GM23248 (cell line): ENCODE measurements around the gene LIPT2. TPM values are rescaled to one million over a fixed set of nuclear protein-coding genes. Genes with fewer than 3 reads are reported as not detected.

Experiments
- DNase-seq: peaks from one replicate; pipeline ENCODE4 v3.0.0-alpha.2; 2015
- H2AFZ ChIP-seq: fragments of 200-600 bp; sonication (generic); 2 replicates; pipeline ENCODE4 v1.6.1; 2016; ENCODE audit warnings: antibody characterized with exemption
- H3F3A ChIP-seq: fragments of 200-600 bp; sonication (generic); 2 replicates; pipeline ENCODE4 v1.6.1; 2016; ENCODE audit warnings: mild to moderate bottlenecking, antibody characterized with exemption, mixed run types; ENCODE audit not compliant: insufficient read depth
- H3K27ac ChIP-seq: fragments of 200-600 bp; sonication (generic); 2 replicates; pipeline ENCODE4 v1.5.1; 2016; ENCODE audit warnings: mild to moderate bottlenecking
- H3K27me3 ChIP-seq: fragments of 200-600 bp; sonication (generic); replicated peaks from 2 replicates; pipeline ENCODE4 v1.6.1; 2016; ENCODE audit warnings: mild to moderate bottlenecking; ENCODE audit not compliant: insufficient read depth
- H3K36me3 ChIP-seq: fragments of 200-600 bp; sonication (generic); 2 replicates; pipeline ENCODE4 v1.6.1; 2016; ENCODE audit warnings: low read depth, mild to moderate bottlenecking
- H3K4me1 ChIP-seq: fragments of 200-600 bp; sonication (generic); 2 replicates; pipeline ENCODE4 v1.6.1; 2016; ENCODE audit warnings: mild to moderate bottlenecking; ENCODE audit not compliant: insufficient read depth
- H3K4me2 ChIP-seq: fragments of 200-600 bp; sonication (generic); one replicate; pipeline ENCODE4 v1.6.1; 2016; ENCODE audit warnings: mild to moderate bottlenecking; ENCODE audit not compliant: unreplicated experiment
- H3K4me3 ChIP-seq: fragments of 200-600 bp; sonication (generic); 2 replicates; pipeline ENCODE4 v1.5.1; 2016; ENCODE audit warnings: mild to moderate bottlenecking
- H3K79me2 ChIP-seq: fragments of 200-600 bp; sonication (generic); 2 replicates; pipeline ENCODE4 v1.6.1; 2016; ENCODE audit warnings: mild to moderate bottlenecking; ENCODE audit not compliant: insufficient read depth
- H3K9ac ChIP-seq: fragments of 200-600 bp; sonication (generic); 2 replicates; pipeline ENCODE4 v1.6.1; 2016; ENCODE audit warnings: mild to moderate bottlenecking
- H3K9me2 ChIP-seq: fragments of 200-600 bp; sonication (generic); 2 replicates; pipeline ENCODE4 v1.6.1; 2016; ENCODE audit warnings: mixed run types, mild to moderate bottlenecking, moderate library complexity; ENCODE audit not compliant: insufficient read depth
- H3K9me3 ChIP-seq: fragments of 200-600 bp; sonication (generic); one replicate; pipeline ENCODE4 v1.6.1; 2017; ENCODE audit warnings: low read depth
- H4K20me1 ChIP-seq: fragments of 200-600 bp; sonication (generic); 2 replicates; pipeline ENCODE4 v1.6.0; 2016; ENCODE audit not compliant: insufficient read depth
- EZH2 ChIP-seq: fragments of 200-600 bp; sonication (generic); IDR thresholded peaks from 2 replicates; pipeline ENCODE4 v1.6.1; 2018; ENCODE audit warnings: antibody characterized with exemption, mild to moderate bottlenecking; ENCODE audit not compliant: insufficient read depth, poor library complexity, severe bottlenecking
- EZH2phosphoT487 ChIP-seq: fragments of 200-600 bp; sonication (generic); IDR thresholded peaks from 2 replicates; pipeline ENCODE4 v1.6.1; 2018; ENCODE audit warnings: antibody characterized with exemption, moderate library complexity, mild to moderate bottlenecking, low read depth; ENCODE audit not compliant: insufficient read depth
- WGBS, 2 experiments: methylation state at CpG; one replicate each; pipeline ENCODE4 v1.1.6; 2015 to 2017; ENCODE audit warnings: low lambda C conversion rate in 2 of 2, low coverage in 1 of 2; ENCODE audit errors: missing lambda C conversion rate in 2 of 2; 5-methylcytosine and 5-hydroxymethylcytosine counted together
- in situ Hi-C: fragments of 300-500 bp; cut with MboI; formaldehyde crosslinking; loops from 2 replicates; pipeline ENCODE4 v1.15.0; 2020
- polyA plus RNA-seq: library from polyadenylated mRNA; unstranded; fragments of >200 nt; fragmentation: Nextera tagmentation; extraction: Ambion mirVana; gene quantifications from 2 replicates; pipeline ENCODE4 v1.2.1, GENCODE V29; 2016
- total RNA-seq: library from RNA; depleted of rRNA; stranded (reverse); fragments of >200 nt; shearing (Covaris generic); gene quantifications from 2 replicates; pipeline ENCODE4 v1.2.3, GENCODE V29; 2014

The LIPT2 gene
- total and polyA plus RNA-seq, 2 experiments from 2014 or later: 1.5 to 2.1 TPM

- DNase-seq: peak; percentile 5
- H3K4me3 ChIP-seq: no peak overlapping the region
- 60 to 69% methylated on average over 5 of the region's 5 CpGs for WGBS, 2 experiments
These were observed 39.1 kb upstream of the LIPT2 start for GRCh38 chr11:74532501-74533246.

GRCh38 chr11:74524978-74525377 lies 31.5 kb upstream of the LIPT2 start:
- 31 to 35% methylated on average over 2 of the region's 2 CpGs for WGBS, 2 experiments
- H4K20me1 ChIP-seq: no peaks in the 10 kb centered on the region
- H3K4me3 ChIP-seq: no peak overlapping the region
- H3F3A ChIP-seq: no peaks in the 10 kb centered on the region
- no peaks in the 10 kb centered on the region for H3K9me3 ChIP-seq
- no peak overlapping the region for H3K4me2 ChIP-seq
- in situ Hi-C loops: no loop called here
- H3K27me3 ChIP-seq: peaks cover 33% of the 10 kb centered on the region; the same call in 1 of the 2 replicates
- TF ChIP-seq EZH2phosphoT487: no peak
- no peak for TF ChIP-seq EZH2
- no peaks in the 10 kb centered on the region for H3K79me2 ChIP-seq
- no peak overlapping the region for H3K9ac ChIP-seq
- H2AFZ ChIP-seq: no peak overlapping the region
- no peak for DNase-seq
- H3K27ac ChIP-seq: no peak overlapping the region
- no peaks in the 10 kb centered on the region for H3K9me2 ChIP-seq
- no peaks in the 10 kb centered on the region for H3K4me1 ChIP-seq
- no peaks in the 10 kb centered on the region for H3K36me3 ChIP-seq

More at GRCh38 chr11:74532501-74533246, 39.1 kb upstream of the LIPT2 start:
- H4K20me1 ChIP-seq: no peaks in the 10 kb centered on the region
- H3K9ac ChIP-seq: no peak overlapping the region
- TF ChIP-seq EZH2: no peak
- no peak for TF ChIP-seq EZH2phosphoT487
- no peaks in the 10 kb centered on the region for H3K9me3 ChIP-seq
- no peaks in the 10 kb centered on the region for H3K9me2 ChIP-seq
- in situ Hi-C loops: no loop called here
- no peaks in the 10 kb centered on the region for H3K79me2 ChIP-seq
- no peak overlapping the region for H3K27ac ChIP-seq
- 0 out of 2 replicates have a peak, but pooled peaks cover 6% of the 10 kb centered on the region for H3K27me3 ChIP-seq
- no peak overlapping the region for H3K4me2 ChIP-seq
- H3K4me1 ChIP-seq: no peaks in the 10 kb centered on the region
- no peaks in the 10 kb centered on the region for H3K36me3 ChIP-seq
- no peaks in the 10 kb centered on the region for H3F3A ChIP-seq
- no peak overlapping the region for H2AFZ ChIP-seq

GRCh38 chr11:74524501-74524900 lies 31.0 kb upstream of the LIPT2 start:
- Histone ChIP-seq H2AFZ (no peak overlapping the region), H3K27me3 (peaks cover 29% of the 10 kb centered on the region; the same call in 1 of the 2 replicates), H3K79me2 (no peaks in the 10 kb centered on the region), H3F3A (no peaks in the 10 kb centered on the region), H3K4me2 (no peak overlapping the region), H3K9me2 (no peaks in the 10 kb centered on the region), H3K4me3 (no peak overlapping the region), H3K27ac (no peak overlapping the region), H3K9me3 (no peaks in the 10 kb centered on the region), H3K4me1 (no peaks in the 10 kb centered on the region), H3K9ac (no peak overlapping the region), H3K36me3 (no peaks in the 10 kb centered on the region), H4K20me1 (no peaks in the 10 kb centered on the region)
- in situ Hi-C loops: no loop called here
- TF ChIP-seq EZH2phosphoT487 (no peak), EZH2 (no peak)
- 42 to 47% methylated on average over 5 of the region's 5 CpGs for WGBS, 2 experiments
- DNase-seq: no peak

- Histone ChIP-seq H3K27ac (no peak overlapping the region), H3F3A (no peaks in the 10 kb centered on the region), H4K20me1 (no peaks in the 10 kb centered on the region), H3K9me2 (no peaks in the 10 kb centered on the region), H3K4me1 (no peaks in the 10 kb centered on the region), H3K9me3 (no peaks in the 10 kb centered on the region), H3K27me3 (peaks cover 28% of the 10 kb centered on the region; the same call in 1 of the 2 replicates), H3K79me2 (no peaks in the 10 kb centered on the region), H3K4me3 (no peak overlapping the region), H3K9ac (no peak overlapping the region), H3K4me2 (no peak overlapping the region), H2AFZ (no peak overlapping the region), H3K36me3 (no peaks in the 10 kb centered on the region)
- in situ Hi-C loops: no loop called here
- TF ChIP-seq EZH2phosphoT487 (no peak), EZH2 (no peak)
- WGBS, 2 experiments: 36 to 43% methylated on average over 3 of the region's 3 CpGs
- no peak for DNase-seq
These were observed 29.3 kb upstream of the LIPT2 start for GRCh38 chr11:74522776-74523175.
